Limb (tissue), 2 donors: ENCODE results near the gene PRKG1.
"Not testable (repeated sequence)": the region's sequence is repeated elsewhere in the genome, so short reads cannot be mapped to it uniquely, and the experiment has no call there.

ENCODE experiments used
- DNase-seq, 2 donors: peaks; one replicate each; pipeline ENCODE4 v3.0.0-alpha.2; 2016; ENCODE audit errors: extremely low spot score in 2 of 2

Gene PRKG1

GRCh38 chr10:51117053-51117660 is 42.9 kb downstream of the PRKG1 start:
- no peak for DNase-seq

DNA sequence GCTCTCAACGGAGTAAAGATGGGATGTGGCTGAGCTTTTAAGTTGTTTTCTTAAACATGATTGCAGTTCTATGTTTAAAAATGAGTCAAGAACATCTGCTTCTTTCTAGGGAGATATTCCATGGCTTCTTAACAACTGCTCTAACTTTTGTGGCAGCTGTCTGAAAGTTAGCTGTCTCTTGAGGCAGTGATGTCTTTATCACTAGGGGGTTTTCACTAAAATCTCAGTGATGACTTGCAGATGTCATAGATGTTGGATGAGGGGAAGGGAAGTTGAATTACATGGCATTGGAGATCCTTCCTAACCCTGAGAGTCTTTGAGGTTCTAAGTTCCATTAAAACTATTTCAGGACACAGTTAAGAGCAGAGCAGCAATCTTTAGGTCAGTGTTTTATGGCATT is 43.5 kb downstream of the PRKG1 start:
- DNase-seq, result peak in 1 of 2 donors; percentile 58

DNA sequence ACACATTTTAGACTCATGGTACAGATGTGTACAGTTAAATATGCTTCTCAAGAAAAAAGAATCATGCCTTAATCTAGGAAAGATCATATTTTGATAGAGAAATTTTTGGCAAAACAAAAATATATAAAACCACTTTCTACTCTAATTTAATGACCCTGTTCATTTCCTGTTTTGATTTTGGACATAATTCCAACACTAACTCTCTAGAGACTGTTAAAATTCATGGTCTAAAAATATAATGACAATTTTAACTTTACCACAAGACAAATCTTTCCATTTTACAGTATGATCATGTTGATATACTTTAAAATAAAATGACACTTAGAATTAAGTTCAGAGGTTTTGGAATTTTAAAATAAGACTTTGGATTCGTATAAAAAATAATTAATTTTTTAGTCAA is 45.2 kb downstream of the PRKG1 start:
- DNase-seq, result no peak

DNA sequence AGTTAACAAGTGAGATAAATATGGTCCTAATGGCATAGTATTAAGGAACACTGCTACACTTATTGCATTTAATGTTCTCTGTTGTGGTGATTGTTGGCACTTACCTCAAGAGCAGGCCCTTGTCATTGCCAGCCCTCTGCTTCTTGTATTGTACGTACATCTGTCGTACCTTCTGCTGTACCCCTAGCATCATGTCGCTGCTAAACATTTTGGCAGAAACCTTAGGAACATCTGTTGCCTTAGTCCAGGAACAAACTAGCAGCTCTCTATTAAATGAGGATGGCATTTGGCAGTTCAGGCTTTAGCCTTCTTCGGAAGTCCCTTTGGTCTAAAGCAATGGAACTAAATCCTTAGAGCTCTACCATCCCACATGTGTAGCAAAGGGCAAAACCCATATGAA is 47.6 kb downstream of the PRKG1 start:
- DNase-seq, result no peak

GRCh38 chr10:51124852-51125251 is 50.6 kb downstream of the PRKG1 start:
- DNase-seq, result no peak

GRCh38 chr10:51125518-51125917 is 51.2 kb downstream of the PRKG1 start:
- DNase-seq, result no peak

DNA sequence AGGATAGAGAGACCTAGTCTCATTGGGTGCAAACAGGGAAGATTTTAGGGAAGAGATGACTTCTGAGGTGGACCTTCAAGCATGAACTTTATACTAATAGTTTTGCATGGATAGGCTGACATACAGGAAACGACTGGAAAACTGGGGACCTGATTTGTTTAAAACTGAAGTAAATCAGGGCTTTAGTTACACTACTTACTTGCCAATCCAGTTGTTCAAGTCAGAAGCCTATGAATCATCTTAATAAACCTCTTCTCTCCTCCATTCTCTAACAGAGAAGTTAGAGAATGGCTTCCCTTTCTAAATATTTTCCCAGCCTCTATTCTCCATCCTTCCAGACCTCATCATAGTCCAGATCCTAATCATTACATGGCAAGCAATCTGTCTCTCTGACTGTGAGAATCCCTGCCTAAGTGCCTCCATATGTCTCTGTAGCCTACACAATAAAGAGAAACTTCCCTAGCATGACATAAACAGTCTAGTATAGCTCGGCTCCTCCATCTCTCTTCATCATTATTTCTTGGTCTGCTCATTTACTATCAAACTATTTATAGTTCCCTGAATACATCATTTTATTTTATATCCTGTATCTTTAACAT is 55.8 kb downstream of the PRKG1 start:
- DNase-seq, result no peak

DNA sequence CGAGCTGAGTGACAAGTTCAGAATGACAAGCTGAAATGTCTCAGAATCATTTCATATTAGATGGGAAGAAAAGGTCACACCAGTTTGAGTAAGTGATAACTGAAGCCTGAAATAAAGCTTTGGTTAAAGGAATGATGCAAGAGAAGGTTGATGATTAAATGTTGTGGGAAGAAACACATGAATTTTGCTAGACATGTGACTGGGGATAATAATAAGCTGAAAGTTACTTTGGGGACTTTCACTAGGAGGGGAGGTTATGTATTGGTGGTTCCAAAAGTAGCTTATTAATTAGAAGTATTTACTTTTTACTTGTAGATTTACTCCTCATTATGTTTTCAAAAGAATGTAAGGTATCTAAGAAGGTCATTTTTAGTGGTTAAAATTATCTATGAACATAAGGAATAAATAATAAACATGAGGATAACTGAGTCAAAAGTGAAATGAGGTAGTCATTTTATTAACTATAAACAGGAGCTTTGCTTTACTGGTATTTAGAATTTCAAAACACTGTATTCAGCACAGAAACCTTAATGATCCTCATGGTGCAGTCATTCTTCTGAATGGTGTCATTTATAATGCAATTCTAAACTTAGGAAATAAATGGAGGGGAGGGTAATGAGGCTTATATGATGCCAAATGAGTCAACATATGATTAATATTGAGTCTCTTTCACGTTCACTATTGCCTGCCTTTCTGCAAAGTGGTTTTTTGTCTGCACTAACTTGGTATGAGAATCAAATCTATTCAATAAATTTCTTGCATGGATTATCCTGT is 63.7 kb downstream of the PRKG1 start:
- no peak for DNase-seq

- no peak for DNase-seq
These were observed 64.9 kb downstream of the PRKG1 start for GRCh38 chr10:51139176-51139575.

- no peak for DNase-seq
These were observed 66.7 kb downstream of the PRKG1 start for GRCh38 chr10:51141010-51141409.

- no peak for DNase-seq
These were observed 70.0 kb downstream of the PRKG1 start for GRCh38 chr10:51144161-51144781.

- no peak for DNase-seq
These were observed 71.1 kb downstream of the PRKG1 start for GRCh38 chr10:51145375-51145774.

DNA sequence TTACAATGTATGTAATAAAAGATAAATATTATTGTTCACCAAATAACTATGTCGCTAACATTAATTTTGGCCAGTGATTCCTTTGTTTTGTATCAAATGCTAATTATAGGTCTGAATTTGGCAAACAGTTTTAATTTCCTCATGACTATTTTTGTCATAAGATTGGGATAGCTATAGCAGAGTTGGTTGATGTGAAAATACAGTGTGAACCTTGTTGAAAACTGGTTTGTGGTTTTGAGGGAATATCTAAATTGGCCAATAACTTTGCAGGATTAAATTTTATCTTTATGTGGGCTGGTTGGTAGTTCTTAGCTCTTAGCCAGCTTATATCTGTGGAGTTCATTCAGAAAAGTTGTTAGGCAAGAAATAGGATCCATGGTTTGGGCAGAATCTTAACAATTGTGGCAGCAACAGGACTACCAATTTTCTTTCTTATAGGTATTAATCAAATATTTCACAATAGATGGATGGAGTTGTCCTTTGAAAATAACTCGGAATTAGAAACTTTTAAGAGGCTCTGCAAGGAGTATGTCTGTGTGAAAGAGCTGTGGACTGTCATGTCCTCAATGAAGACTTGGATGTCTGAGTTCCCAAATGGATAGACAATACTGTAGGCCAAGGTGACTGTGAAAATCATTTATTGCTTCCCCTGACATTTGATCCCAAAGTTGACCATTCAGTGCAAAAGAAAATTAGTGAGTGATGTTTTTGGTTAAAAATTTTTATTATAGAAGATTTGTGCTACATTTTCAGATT is 73.5 kb downstream of the PRKG1 start:
- DNase-seq, result no peak

GRCh38 chr10:51156926-51157325 is 82.6 kb downstream of the PRKG1 start:
- no peak for DNase-seq

DNA sequence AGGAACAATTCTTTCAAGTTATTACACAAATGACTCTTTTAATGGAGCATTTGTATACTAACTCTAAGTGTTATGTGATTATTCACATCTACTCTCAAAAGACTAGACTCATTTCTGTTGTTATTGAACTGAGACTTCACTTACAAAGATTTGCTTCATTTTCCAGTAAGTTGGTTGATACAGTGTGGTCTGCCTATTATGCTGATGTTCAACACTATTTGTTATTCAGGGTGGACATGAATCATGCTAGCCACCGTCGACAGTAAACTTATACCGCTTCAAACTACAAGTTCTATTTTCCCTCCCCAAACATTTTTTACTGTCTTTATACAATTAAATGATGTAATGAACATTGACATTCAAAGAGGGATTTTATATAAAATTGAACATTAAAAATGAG is 84.5 kb downstream of the PRKG1 start:
- DNase-seq, result no peak

DNA sequence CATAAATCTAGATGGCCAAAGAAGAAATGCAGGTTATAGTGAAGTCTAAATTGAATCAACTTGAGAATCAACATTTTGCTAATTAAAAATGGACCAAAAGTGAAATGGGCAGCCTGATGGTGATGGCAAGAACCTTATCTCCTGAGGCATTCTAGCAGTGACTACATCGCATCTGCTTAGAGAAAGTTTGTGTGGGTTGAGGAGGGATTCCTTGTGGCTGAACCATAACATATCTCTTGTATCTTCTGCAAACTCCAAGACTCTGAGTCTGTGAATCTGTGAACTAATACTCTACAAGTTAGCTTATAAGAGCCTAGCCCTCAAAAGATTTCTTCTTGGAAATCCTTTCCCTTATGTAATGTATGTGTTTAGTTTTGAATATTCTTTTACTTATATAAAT is 85.6 kb downstream of the PRKG1 start:
- DNase-seq, result no peak

DNA sequence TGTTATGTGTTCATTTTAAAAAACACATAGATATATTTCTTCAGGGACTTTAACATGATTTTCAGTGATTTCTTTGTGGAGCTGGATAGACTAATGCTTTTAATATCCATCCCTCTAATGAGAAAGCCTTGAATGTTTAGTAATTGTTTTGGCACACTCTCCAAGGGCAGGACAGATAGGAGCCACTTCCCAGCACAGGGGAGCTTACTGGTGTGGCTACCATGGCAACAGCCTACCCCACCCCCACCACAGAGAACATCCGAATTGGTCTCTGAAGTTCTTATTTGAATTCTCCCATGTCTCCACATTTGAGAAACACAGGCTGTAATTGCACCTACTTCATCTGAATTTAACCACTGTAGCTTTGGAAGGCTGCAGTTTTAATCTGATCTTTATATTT is 87.7 kb downstream of the PRKG1 start:
- DNase-seq, result no peak

- not testable (repeated sequence) for DNase-seq
These were observed 89.2 kb downstream of the PRKG1 start for GRCh38 chr10:51163380-51164049.

- DNase-seq, result no peak
These were observed 94.0 kb downstream of the PRKG1 start for GRCh38 chr10:51168086-51168815.

DNA sequence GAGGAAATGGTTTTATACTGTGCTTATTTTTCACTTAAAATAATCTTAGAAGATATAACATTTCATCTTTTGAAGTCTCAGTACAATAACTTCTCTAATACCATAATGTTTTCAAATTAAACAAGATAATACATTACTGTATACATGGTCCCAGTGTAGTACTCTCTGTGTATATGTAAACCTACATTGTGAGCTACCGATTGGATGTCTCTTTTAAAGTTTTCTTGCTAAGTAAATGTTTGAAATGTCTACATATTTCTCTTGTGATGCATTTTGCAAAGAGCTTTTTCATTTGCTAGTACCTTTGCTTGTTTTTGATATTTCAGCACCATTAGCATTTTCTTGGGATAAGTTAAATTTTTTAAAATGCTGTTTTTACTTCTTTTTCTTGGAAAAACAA is 94.8 kb downstream of the PRKG1 start:
- no peak for DNase-seq
